Activated CD4-positive, alpha-beta T cell treated with anti-CD3 and anti-CD28 coated beads, Interleukin-2, amount 10 ng/mL, durations not matched to agents 7 days and 5 days (primary cell): ENCODE results near the gene CDK18. TPM values are rescaled to one million over a fixed set of nuclear protein-coding genes. Genes with fewer than 3 reads are reported as not detected.

ENCODE experiments used
- CTCF ChIA-PET: fragments of 350-600 bp; sonication (Branson Sonifier 250); formaldehyde crosslinking; loops from one replicate; lab custom pipeline; 2021; ENCODE audit warnings: antibody characterized with exemption; lab: Charles Lee
- POLR2A ChIA-PET: fragments of 350-600 bp; sonication (Branson Sonifier 250); formaldehyde crosslinking; loops from one replicate; lab custom pipeline; 2021; ENCODE audit warnings: antibody characterized with exemption; lab: Charles Lee
- DNase-seq: peaks from one replicate; pipeline ENCODE4 v3.0.0-alpha.2; 2020
- H3K27ac Mint-ChIP-seq: one replicate; pipeline ENCODE4 v1.8.0; 2021; ENCODE audit warnings: mild to moderate bottlenecking, moderate library complexity, mixed read lengths
- H3K27me3 Mint-ChIP-seq: one replicate; pipeline ENCODE4 v1.8.0; 2021; ENCODE audit warnings: mixed read lengths
- H3K36me3 Mint-ChIP-seq: one replicate; pipeline ENCODE4 v1.8.0; 2021; ENCODE audit warnings: low read depth, mixed read lengths
- H3K4me1 Mint-ChIP-seq: one replicate; pipeline ENCODE4 v1.8.0; 2021; ENCODE audit warnings: mixed read lengths
- H3K4me3 Mint-ChIP-seq: one replicate; pipeline ENCODE4 v1.8.0; 2021; ENCODE audit warnings: mild to moderate bottlenecking, moderate library complexity, mixed read lengths
- H3K9me3 Mint-ChIP-seq: one replicate; pipeline ENCODE4 v1.8.0; 2021; ENCODE audit warnings: mixed read lengths
- total RNA-seq, 2 experiments: library from RNA; stranded (reverse); gene quantifications; one replicate each; pipeline ENCODE4 v1.2.3, GENCODE V29; 2021

The CDK18 gene
- total RNA-seq, 2 experiments from 2014 or later = 2.9 to 3.5 TPM

GRCh38 chr1:205532026-205532898, 27.8 kb downstream of the CDK18 start:
- POLR2A ChIA-PET = no interaction called here
- H3K4me3 Mint-ChIP-seq = no peak overlapping the region
- no peak for DNase-seq

GRCh38 chr1:205532996-205533735, 28.7 kb downstream of the CDK18 start:
- no peaks in the 10 kb centered on the region for H3K27me3 Mint-ChIP-seq
- peaks cover 8% of the 10 kb centered on the region for H3K4me1 Mint-ChIP-seq
- no peaks in the 10 kb centered on the region for H3K9me3 Mint-ChIP-seq
- POLR2A ChIA-PET = no interaction called here
- CTCF ChIA-PET = interaction anchor here (0.5 to 1.0 kb wide), 4 partner anchors 9 to 75 kb away, joined by 3 to 4 read pairs (median 3); no protein-coding TSS in a partner anchor
- no peak overlapping the region for H3K4me3 Mint-ChIP-seq
- no peak overlapping the region for H3K27ac Mint-ChIP-seq
- DNase-seq = no peak
- no peaks in the 10 kb centered on the region for H3K36me3 Mint-ChIP-seq

More at GRCh38 chr1:205532026-205532898, 27.8 kb downstream of the CDK18 start:
- Mint-ChIP-seq H3K36me3 (no peaks in the 10 kb centered on the region), H3K27ac (no peak overlapping the region), H3K9me3 (no peaks in the 10 kb centered on the region), H3K4me1 (peaks cover 7% of the 10 kb centered on the region), H3K27me3 (no peaks in the 10 kb centered on the region)
- CTCF ChIA-PET = interaction anchor here (1.0 to 3.9 kb wide), 2 partner anchors 17 to 126 kb away, joined by 3 to 26 read pairs; no protein-coding TSS in a partner anchor

- Mint-ChIP-seq H3K4me1 (peaks cover 8% of the 10 kb centered on the region), H3K9me3 (no peaks in the 10 kb centered on the region), H3K27me3 (peaks cover 3% of the 10 kb centered on the region), H3K36me3 (no peaks in the 10 kb centered on the region), H3K27ac (no peak overlapping the region), H3K4me3 (no peak overlapping the region)
- ChIA-PET CTCF (interaction anchor here (0.5 to 3.0 kb wide), 6 partner anchors 9 to 138 kb away, joined by 3 to 13 read pairs (median 3); no protein-coding TSS in a partner anchor), POLR2A (no interaction called here)
- DNase-seq = no peak
Measured at GRCh38 chr1:205533748-205534443, 29.4 kb downstream of the CDK18 start.

- H3K27ac Mint-ChIP-seq = no peak overlapping the region
- no peaks in the 10 kb centered on the region for H3K9me3 Mint-ChIP-seq
- no peaks in the 10 kb centered on the region for H3K36me3 Mint-ChIP-seq
- DNase-seq = no peak
- peaks cover 8% of the 10 kb centered on the region for H3K4me1 Mint-ChIP-seq
- CTCF ChIA-PET = interaction anchor here (0.9 to 3.0 kb wide), 5 partner anchors 10 to 138 kb away, joined by 3 to 13 read pairs (median 5); no protein-coding TSS in a partner anchor
- peaks cover 6% of the 10 kb centered on the region for H3K27me3 Mint-ChIP-seq
- no peak overlapping the region for H3K4me3 Mint-ChIP-seq
- POLR2A ChIA-PET = no interaction called here
Measured at GRCh38 chr1:205534444-205534985, 30.0 kb downstream of the CDK18 start.

DNA sequence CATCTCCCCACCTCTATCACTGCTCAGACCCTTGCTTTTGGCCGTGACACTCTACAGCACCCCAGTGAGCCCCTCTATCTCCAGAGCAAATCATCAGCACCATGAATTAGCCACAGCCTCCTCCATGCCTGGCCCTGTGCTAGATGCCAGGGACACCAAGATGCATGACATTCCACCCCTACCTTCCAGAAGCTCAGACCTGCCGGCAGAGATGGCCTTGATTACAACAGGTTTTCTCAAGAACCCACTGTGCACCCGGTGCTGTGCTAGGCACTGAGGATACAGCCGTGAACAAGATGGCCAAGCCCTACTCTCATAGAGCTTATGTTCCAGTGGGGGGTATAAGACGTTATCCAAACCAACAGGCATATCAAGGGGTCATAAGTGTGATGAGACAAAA, 30.6 kb downstream of the CDK18 start:
- ChIA-PET POLR2A (no interaction called here), CTCF (interaction anchor here (0.7 to 3.0 kb wide), 5 partner anchors 10 to 442 kb away, joined by 3 to 13 read pairs (median 5); no protein-coding TSS in a partner anchor)
- H3K27me3 Mint-ChIP-seq = peaks cover 12% of the 10 kb centered on the region
- no peak for DNase-seq
- H3K27ac Mint-ChIP-seq = no peak overlapping the region
- no peaks in the 10 kb centered on the region for H3K9me3 Mint-ChIP-seq
- peaks cover 8% of the 10 kb centered on the region for H3K4me1 Mint-ChIP-seq
- no peaks in the 10 kb centered on the region for H3K36me3 Mint-ChIP-seq
- no peak overlapping the region for H3K4me3 Mint-ChIP-seq

DNA sequence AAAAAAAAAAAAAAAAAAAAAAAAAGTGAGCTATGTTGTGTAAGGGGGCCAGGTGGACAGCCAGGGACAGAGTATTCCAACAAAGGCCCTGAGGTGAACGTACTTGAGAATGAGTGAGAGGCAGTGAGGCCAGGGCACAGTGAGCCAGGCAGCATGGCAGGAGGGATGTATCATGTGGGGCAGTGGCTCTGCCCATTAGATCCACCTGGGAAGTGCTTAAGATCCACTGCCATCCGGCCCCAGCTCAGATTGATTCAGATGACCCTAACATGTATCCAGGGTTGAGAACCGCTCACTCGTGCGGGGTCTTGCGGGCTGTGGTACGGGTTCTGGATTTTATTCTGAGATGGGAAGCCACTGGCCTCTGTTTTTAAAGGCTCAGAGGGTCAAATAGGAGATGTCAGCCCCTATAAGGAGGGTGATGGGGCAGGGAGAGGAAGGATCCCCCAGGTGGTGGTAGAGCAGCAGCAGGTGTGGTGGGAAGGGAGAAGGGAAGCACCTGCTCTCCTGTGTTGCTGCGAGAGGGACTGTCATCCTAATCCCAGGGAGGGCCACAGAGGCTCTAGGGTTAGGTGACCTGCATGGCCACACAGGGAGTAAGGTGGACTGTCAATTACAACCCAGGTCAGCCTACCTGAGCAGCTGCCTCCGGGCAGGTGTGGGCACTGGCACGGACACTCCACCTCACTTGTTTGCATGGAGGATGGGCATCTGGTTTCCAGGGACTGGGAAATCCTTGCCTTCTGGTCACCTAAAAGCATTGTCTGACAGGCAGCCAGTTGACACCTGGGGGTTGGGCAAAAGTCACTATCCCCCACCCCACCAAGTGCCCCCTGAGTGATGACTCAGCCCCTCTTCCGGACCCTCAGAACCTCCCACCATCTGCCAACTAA, 31.6 kb downstream of the CDK18 start:
- Mint-ChIP-seq H3K9me3 (no peaks in the 10 kb centered on the region), H3K27me3 (peaks cover 15% of the 10 kb centered on the region), H3K4me3 (no peak overlapping the region), H3K36me3 (no peaks in the 10 kb centered on the region), H3K4me1 (peaks cover 8% of the 10 kb centered on the region), H3K27ac (no peak overlapping the region)
- ChIA-PET POLR2A (interaction anchor here (0.5 kb wide), 1 partner anchor 178 kb away, joined by 5 read pairs; no protein-coding TSS in a partner anchor), CTCF (interaction anchor here (0.6 to 3.0 kb wide), 8 partner anchors 7 to 441 kb away, joined by 3 to 13 read pairs (median 4); no protein-coding TSS in a partner anchor)
- DNase-seq = no peak

DNA sequence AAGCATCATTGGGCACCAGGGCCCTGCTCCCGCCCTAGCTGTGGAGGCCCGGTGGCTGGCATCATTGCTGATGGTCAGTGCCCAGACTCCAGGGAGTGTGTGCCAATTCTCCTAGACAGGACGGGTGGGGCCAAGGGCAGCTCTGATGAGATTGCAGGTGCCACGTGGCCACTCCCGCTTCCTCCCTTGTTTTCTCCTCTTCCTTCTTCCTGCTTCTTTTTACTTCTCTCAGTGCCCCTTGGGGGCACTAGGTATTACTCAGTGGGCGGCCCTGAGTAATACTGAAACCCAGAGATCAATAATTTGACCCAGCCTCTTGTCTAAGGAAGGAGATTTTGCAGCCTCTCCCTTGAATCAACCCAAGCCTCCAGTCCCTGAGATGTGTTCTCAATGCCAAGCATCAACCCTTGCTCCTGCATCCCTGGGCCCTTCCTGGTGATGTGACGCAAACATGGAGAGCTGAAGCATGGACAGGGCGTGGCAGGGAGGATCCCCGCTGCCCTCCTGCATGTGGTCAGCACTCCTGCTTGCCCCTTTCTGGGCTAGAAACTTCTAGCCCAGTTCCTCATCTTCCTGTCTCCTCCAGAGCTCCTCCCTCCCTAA, 32.4 kb downstream of the CDK18 start:
- CTCF ChIA-PET = interaction anchor here (0.6 to 3.0 kb wide), 8 partner anchors 8 to 1939 kb away, joined by 3 to 13 read pairs (median 4); no protein-coding TSS in a partner anchor
- DNase-seq = no peak

DNA sequence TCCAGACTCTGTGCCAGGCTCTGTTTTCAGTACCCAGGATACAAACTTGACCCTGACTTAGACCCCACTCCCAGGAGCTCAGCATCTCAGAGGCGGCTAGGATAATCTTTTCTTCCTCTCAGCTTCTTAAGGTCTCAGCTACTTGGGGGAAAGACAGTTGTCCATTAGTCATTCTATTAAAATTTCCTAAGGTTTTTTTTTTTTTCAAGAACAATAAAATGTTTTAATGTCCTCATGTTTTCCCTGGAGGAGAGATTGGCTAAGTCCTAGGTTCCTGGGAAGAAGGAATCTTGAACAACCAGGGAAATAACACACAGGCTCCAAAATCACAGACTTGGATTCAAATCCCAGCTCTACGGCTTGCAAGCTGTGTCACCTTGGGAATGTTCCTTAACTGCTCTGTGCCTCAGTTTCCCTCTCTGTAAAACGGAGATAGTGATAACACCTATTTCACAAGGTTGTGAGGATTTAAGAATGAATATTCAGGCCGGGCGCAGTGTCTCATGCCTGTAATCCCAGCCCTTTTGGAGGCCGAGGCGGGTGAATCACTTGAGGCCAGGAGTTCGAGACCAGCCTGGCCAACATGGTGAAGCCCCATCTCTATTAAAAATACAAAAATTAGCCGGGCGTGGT, 33.0 kb downstream of the CDK18 start:
- Mint-ChIP-seq H3K27me3 (peaks cover 27% of the 10 kb centered on the region), H3K9me3 (no peaks in the 10 kb centered on the region), H3K4me1 (peaks cover 8% of the 10 kb centered on the region), H3K36me3 (no peaks in the 10 kb centered on the region), H3K27ac (no peak overlapping the region), H3K4me3 (no peak overlapping the region)
- ChIA-PET CTCF (interaction anchor here (0.6 to 1.2 kb wide), 7 partner anchors 9 to 1939 kb away, joined by 3 to 4 read pairs (median 3); no protein-coding TSS in a partner anchor), POLR2A (no interaction called here)
- DNase-seq = no peak

More for the DNA sequence above, 32.4 kb downstream of the CDK18 start:
- POLR2A ChIA-PET = no interaction called here
- H3K36me3 Mint-ChIP-seq = no peaks in the 10 kb centered on the region
- H3K4me3 Mint-ChIP-seq = no peak overlapping the region
- H3K27me3 Mint-ChIP-seq = peaks cover 21% of the 10 kb centered on the region
- H3K4me1 Mint-ChIP-seq = peaks cover 8% of the 10 kb centered on the region
- no peaks in the 10 kb centered on the region for H3K9me3 Mint-ChIP-seq
- no peak overlapping the region for H3K27ac Mint-ChIP-seq

DNA sequence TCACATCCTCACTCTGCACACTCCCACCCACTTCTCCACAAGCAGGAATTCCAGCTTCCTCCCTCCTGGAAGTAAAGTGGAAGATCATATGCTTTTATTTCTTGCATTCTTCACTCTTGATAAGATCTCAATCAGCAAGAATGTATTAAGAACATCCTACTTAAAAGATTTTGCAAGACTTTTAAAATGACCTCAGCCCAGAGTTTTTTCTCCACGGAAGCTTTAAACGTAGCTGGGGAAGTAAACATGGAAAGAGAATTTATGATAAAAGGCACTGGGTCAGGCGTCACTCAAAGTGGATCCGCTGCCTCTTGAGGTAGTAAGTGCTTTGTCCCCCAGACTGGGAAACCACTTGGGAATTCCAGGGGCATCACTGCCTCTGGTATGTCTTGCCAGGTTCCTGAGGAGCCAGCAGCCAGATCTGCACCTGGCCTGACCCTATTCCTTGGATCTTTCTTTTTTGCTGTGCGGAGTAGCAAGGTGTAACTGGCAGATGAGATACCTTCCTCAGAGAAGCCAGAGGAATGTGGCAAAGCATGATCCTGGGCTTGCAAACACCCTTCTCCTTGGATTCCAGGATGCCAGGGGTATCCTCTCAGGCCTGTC, 33.9 kb downstream of the CDK18 start:
- POLR2A ChIA-PET = no interaction called here
- H3K36me3 Mint-ChIP-seq = no peaks in the 10 kb centered on the region
- H3K27me3 Mint-ChIP-seq = peaks cover 30% of the 10 kb centered on the region
- CTCF ChIA-PET = interaction anchor here (1.1 kb wide), 1 partner anchor 14 kb away, joined by 4 read pairs; no protein-coding TSS in a partner anchor
- H3K4me1 Mint-ChIP-seq = peaks cover 8% of the 10 kb centered on the region
- no peaks in the 10 kb centered on the region for H3K9me3 Mint-ChIP-seq
- DNase-seq = no peak
- H3K4me3 Mint-ChIP-seq = no peak overlapping the region
- no peak overlapping the region for H3K27ac Mint-ChIP-seq

- CTCF ChIA-PET = interaction anchor here (1.1 to 3.0 kb wide), 3 partner anchors 17 to 144 kb away, joined by 3 to 8 read pairs (median 3); no protein-coding TSS in a partner anchor
Measured at GRCh38 chr1:205541161-205541886, 36.9 kb downstream of the CDK18 start.

More at GRCh38 chr1:205541161-205541886, 36.9 kb downstream of the CDK18 start:
- POLR2A ChIA-PET = no interaction called here
- H3K4me1 Mint-ChIP-seq = peaks cover 13% of the 10 kb centered on the region
- H3K27ac Mint-ChIP-seq = no peak overlapping the region
- H3K36me3 Mint-ChIP-seq = no peaks in the 10 kb centered on the region
- H3K27me3 Mint-ChIP-seq = peaks cover 48% of the 10 kb centered on the region
- no peaks in the 10 kb centered on the region for H3K9me3 Mint-ChIP-seq
- H3K4me3 Mint-ChIP-seq = no peak overlapping the region
- DNase-seq = no peak
